Breast epithelium (tissue), 3 donors: ENCODE data around the gene CDH13.

Source experiments
- CTCF ChIP-seq, 3 donors: fragments of 450-650 bp; IDR thresholded peaks; one replicate each; pipeline ENCODE4 v1.5.1; 2016 to 2017; ENCODE audit warnings: antibody characterized with exemption in 3 of 3, mild to moderate bottlenecking in 3 of 3, moderate library complexity in 3 of 3
- POLR2A ChIP-seq: fragments of 450-650 bp; IDR thresholded peaks from one replicate; pipeline ENCODE4 v1.6.1; 2016; ENCODE audit warnings: antibody characterized with exemption, mild to moderate bottlenecking, moderate library complexity
- POLR2AphosphoS5 ChIP-seq, 3 donors: sonication (generic); formaldehyde crosslinking; IDR thresholded peaks; one replicate each; pipeline ENCODE4 v1.6.1; 2017; ENCODE audit warnings: antibody characterized with exemption in 3 of 3

DNA sequence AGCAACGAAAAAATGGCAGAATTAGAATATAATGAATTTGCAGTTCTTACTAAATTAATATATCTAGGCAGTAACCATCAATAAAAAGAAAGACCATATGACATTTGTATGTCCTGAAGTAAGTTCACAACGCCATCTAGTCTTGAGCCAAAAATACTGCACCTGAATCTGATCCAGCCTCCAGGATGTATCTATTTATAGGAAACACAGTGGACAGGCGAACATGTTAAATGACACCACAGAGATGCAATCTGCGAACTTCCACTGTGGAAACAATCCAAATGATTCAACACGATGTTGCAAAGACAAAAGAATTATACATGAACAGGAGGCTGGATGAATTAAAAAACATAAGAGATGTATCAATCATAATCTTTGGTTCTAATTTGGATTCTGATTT, 197.6 kb downstream of the CDH13 start:
- no peak for TF ChIP-seq POLR2A
- TF ChIP-seq CTCF (IDR thresholded peaks at IDR 0.05): no peak
- no peak for TF ChIP-seq POLR2AphosphoS5 (IDR thresholded peaks at IDR 0.05)
